Memory B cell (primary cell): ENCODE data around the gene AIRE.
A peak's percentile ranks its signal among the peaks of the same experiment; 100 is the strongest.
"Not testable (repeated sequence)": the region's sequence is repeated elsewhere in the genome, so short reads cannot be mapped to it uniquely, and the experiment has no call there.

Experiments used
- ATAC-seq: fragments of 150-1000 bp; cut with Tn5 transposase; 2 replicates; pipeline ENCODE4 v1.10.0; 2021; ENCODE audit warnings: low read depth, mild to moderate bottlenecking, moderate library complexity
- DNase-seq, 2 donors: peaks; one replicate each; pipeline ENCODE4 v3.0.0; 2022; ENCODE audit warnings: low spot score in 2 of 2
- H3K27ac Mint-ChIP-seq: one replicate; pipeline ENCODE4 v1.8.0; 2022; ENCODE audit warnings: mild to moderate bottlenecking, moderate library complexity, mixed read lengths
- H3K27me3 Mint-ChIP-seq: one replicate; pipeline ENCODE4 v1.8.0; 2022; ENCODE audit warnings: mixed read lengths
- H3K36me3 Mint-ChIP-seq: one replicate; pipeline ENCODE4 v1.8.0; 2022; ENCODE audit warnings: mild to moderate bottlenecking, mixed read lengths
- H3K4me1 Mint-ChIP-seq: one replicate; pipeline ENCODE4 v1.8.0; 2022; ENCODE audit warnings: mixed read lengths
- H3K4me3 Mint-ChIP-seq: one replicate; pipeline ENCODE4 v1.8.0; 2022; ENCODE audit warnings: mild to moderate bottlenecking, moderate library complexity, mixed read lengths
- H3K9me3 Mint-ChIP-seq: one replicate; pipeline ENCODE4 v1.8.0; 2022; ENCODE audit warnings: mixed read lengths

AIRE gene

GRCh38 chr21:44333509-44334328, 48.0 kb downstream of the AIRE start:
- Mint-ChIP-seq H3K4me3 (no peak overlapping the region), H3K9me3 (no peaks in the 10 kb centered on the region), H3K27ac (no peak overlapping the region), H3K4me1 (peaks cover 4% of the 10 kb centered on the region), H3K36me3 (peaks cover 4% of the 10 kb centered on the region), H3K27me3 (no peaks in the 10 kb centered on the region)
- no peak for DNase-seq
- ATAC-seq: no peak

GRCh38 chr21:44334329-44335030, 48.8 kb downstream of the AIRE start:
- Mint-ChIP-seq H3K4me3 (no peak overlapping the region), H3K27me3 (no peaks in the 10 kb centered on the region), H3K4me1 (peaks cover 4% of the 10 kb centered on the region), H3K27ac (no peak overlapping the region), H3K36me3 (peaks cover 4% of the 10 kb centered on the region), H3K9me3 (no peaks in the 10 kb centered on the region)
- DNase-seq (no peak), ATAC-seq (no peak)

- Mint-ChIP-seq H3K27ac (no peak overlapping the region), H3K4me3 (no peak overlapping the region), H3K9me3 (no peaks in the 10 kb centered on the region), H3K36me3 (peaks cover 4% of the 10 kb centered on the region), H3K4me1 (peaks cover 9% of the 10 kb centered on the region), H3K27me3 (no peaks in the 10 kb centered on the region)
- DNase-seq (no peak), ATAC-seq (no peak)
Measured at GRCh38 chr21:44335266-44336059, 49.8 kb downstream of the AIRE start.

- peaks cover 10% of the 10 kb centered on the region for H3K4me1 Mint-ChIP-seq
- H3K27me3 Mint-ChIP-seq: no peaks in the 10 kb centered on the region
- H3K27ac Mint-ChIP-seq: no peak overlapping the region
- no peaks in the 10 kb centered on the region for H3K9me3 Mint-ChIP-seq
- DNase-seq (no peak), ATAC-seq (no peak)
- H3K4me3 Mint-ChIP-seq: no peak overlapping the region
- H3K36me3 Mint-ChIP-seq: peaks cover 4% of the 10 kb centered on the region
Measured at GRCh38 chr21:44337449-44337848, 51.8 kb downstream of the AIRE start.

- no peak for ATAC-seq
- peak in 1 of 2 donors; percentile 57 for DNase-seq
- peaks cover 4% of the 10 kb centered on the region for H3K36me3 Mint-ChIP-seq
- peaks cover 10% of the 10 kb centered on the region for H3K4me1 Mint-ChIP-seq
- H3K27ac Mint-ChIP-seq: peak overlapping the region; percentile 98
- H3K27me3 Mint-ChIP-seq: no peaks in the 10 kb centered on the region
- H3K9me3 Mint-ChIP-seq: no peaks in the 10 kb centered on the region
- H3K4me3 Mint-ChIP-seq: peak overlapping the region; percentile 60
Measured at GRCh38 chr21:44337941-44338895, 52.5 kb downstream of the AIRE start.

- peak within 1 kb of the TSS; percentile 98 for H3K27ac Mint-ChIP-seq
- no peaks in the 10 kb centered on the region for H3K27me3 Mint-ChIP-seq
- H3K36me3 Mint-ChIP-seq: peaks cover 4% of the 10 kb centered on the region
- DNase-seq (peak; percentile 96 to 97), ATAC-seq (peak; percentile 85)
- H3K9me3 Mint-ChIP-seq: no peaks in the 10 kb centered on the region
- H3K4me1 Mint-ChIP-seq: peaks cover 10% of the 10 kb centered on the region
- peak within 1 kb of the TSS; percentile 85 for H3K4me3 Mint-ChIP-seq
Measured at GRCh38 chr21:44338971-44339910, 53.6 kb downstream of the AIRE start, which contains the start of gene CFAP410. Gene CFAP410 (minus strand): TSS chr21:44339390. CDS start chr21:44339194, 196 bp downstream.

GRCh38 chr21:44341726-44342458, 56.2 kb downstream of the AIRE start:
- not testable (repeated sequence) for H3K27me3 Mint-ChIP-seq, H3K4me1 Mint-ChIP-seq, H3K9me3 Mint-ChIP-seq, ATAC-seq, DNase-seq, H3K4me3 Mint-ChIP-seq, H3K36me3 Mint-ChIP-seq, H3K27ac Mint-ChIP-seq

GRCh38 chr21:44342981-44343380, 57.3 kb downstream of the AIRE start:
- H3K27ac Mint-ChIP-seq, H3K4me3 Mint-ChIP-seq, H3K4me1 Mint-ChIP-seq, ATAC-seq, H3K36me3 Mint-ChIP-seq, DNase-seq, H3K27me3 Mint-ChIP-seq, H3K9me3 Mint-ChIP-seq: not testable (repeated sequence)

GRCh38 chr21:44344541-44345183, 59.0 kb downstream of the AIRE start:
- Mint-ChIP-seq H3K4me1 (peaks cover 7% of the 10 kb centered on the region), H3K9me3 (no peaks in the 10 kb centered on the region), H3K36me3 (no peaks in the 10 kb centered on the region), H3K27ac (no peak overlapping the region), H3K27me3 (peaks cover 7% of the 10 kb centered on the region), H3K4me3 (no peak overlapping the region)
- ATAC-seq (no peak), DNase-seq (no peak)

GRCh38 chr21:44345495-44345894, 59.8 kb downstream of the AIRE start:
- ATAC-seq (no peak), DNase-seq (no peak)
- Mint-ChIP-seq H3K9me3 (no peaks in the 10 kb centered on the region), H3K27ac (no peak overlapping the region), H3K27me3 (peaks cover 7% of the 10 kb centered on the region), H3K36me3 (no peaks in the 10 kb centered on the region), H3K4me1 (peaks cover 2% of the 10 kb centered on the region), H3K4me3 (no peak overlapping the region)

- DNase-seq (no peak), ATAC-seq (no peak)
- Mint-ChIP-seq H3K4me1 (peaks cover 4% of the 10 kb centered on the region), H3K9me3 (no peaks in the 10 kb centered on the region), H3K36me3 (no peaks in the 10 kb centered on the region), H3K27me3 (peaks cover 7% of the 10 kb centered on the region), H3K27ac (no peak overlapping the region), H3K4me3 (no peak overlapping the region)
Measured at GRCh38 chr21:44347911-44348451, 62.3 kb downstream of the AIRE start.
